ENCODE data around the gene SH3RF1. TPM values are rescaled to one million over a fixed set of nuclear protein-coding genes. Genes with fewer than 3 reads are reported as not detected.

SH3RF1 gene
- total RNA-seq, 1 experiment from 2014 or later, result 59.5 TPM

DNA sequence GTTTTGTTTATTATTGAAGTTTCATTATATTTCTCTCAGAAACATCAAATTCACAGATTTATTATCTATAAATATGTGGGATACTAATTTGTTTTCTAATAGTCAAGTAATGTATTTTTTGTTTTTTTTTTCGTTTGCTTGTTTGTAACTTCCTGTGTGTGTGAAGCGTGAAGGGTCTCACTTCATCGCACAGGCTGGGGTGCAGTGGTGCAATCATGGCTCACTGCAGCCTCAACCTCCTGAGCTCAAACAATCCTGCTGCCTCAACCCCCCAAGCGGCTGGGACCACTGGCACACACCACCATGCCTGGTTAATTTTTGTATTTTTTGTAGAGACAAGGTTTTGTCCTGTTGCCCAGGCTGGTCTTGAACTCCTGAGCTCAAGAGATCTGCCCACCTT, 55.1 kb downstream of the SH3RF1 start:
- CTCF ChIA-PET, result no interaction called here
- Histone ChIP-seq H3K79me2 (ENCODE audit: insufficient read depth, low read length) (peaks cover 89% of the 10 kb centered on the region), H3K4me3 (replicated peaks in 1 of 2; ENCODE audit: low read depth in 1 of 2, low read length in 2 of 2) (no peak overlapping the region)

More for the DNA sequence above, 55.1 kb downstream of the SH3RF1 start:
- Histone ChIP-seq H3K4me1 (ENCODE audit: control insufficient read depth in 1 of 2, insufficient read depth in 2 of 2, low read length in 2 of 2) (peaks cover 0 to 5% of the 10 kb centered on the region in 2 experiments; a peak in 1 of 4 replicates), H3K27ac (ENCODE audit: low read depth, low read length) (no peak overlapping the region), H3K4me2 (ENCODE audit: low read length) (no peak overlapping the region), H3K9me2 (ENCODE audit: insufficient read depth) (no peaks in the 10 kb centered on the region), H2AFZ (ENCODE audit: low read depth, low read length, poor library complexity, severe bottlenecking) (no peak overlapping the region), H3K9ac (ENCODE audit: low read length) (no peak overlapping the region), H3K27me3 (ENCODE audit: insufficient read depth, low read length) (no peaks in the 10 kb centered on the region), H4K20me1 (ENCODE audit: insufficient read depth) (no peaks in the 10 kb centered on the region), H3K9me3 (ENCODE audit: control insufficient read depth in 1 of 2, insufficient read depth in 1 of 2, low read depth in 1 of 2, low read length in 2 of 2) (peaks cover 0 to 16% of the 10 kb centered on the region in 2 experiments; a peak in 1 of 4 replicates), H3K36me3 (ENCODE audit: control insufficient read depth in 1 of 2, insufficient read depth in 2 of 2, low read length in 2 of 2) (peaks cover 0 to 18% of the 10 kb centered on the region in 2 experiments; a peak in 1 of 4 replicates)
- intact Hi-C loops (cut with micrococcal nuclease), result no loop called here
- no TSS peak for BruUV-seq (replicated peaks)
- RAD21 ChIA-PET (ENCODE audit: low non-redundant PET in 1 of 2, low total read pairs in 2 of 2, uncharacterized antibody in 2 of 2, unreplicated experiment in 2 of 2), result no interaction called here
- DNase-seq (ENCODE audit: low read depth, low spot score), result no peak
- ATAC-seq, result no peak
- POLR2A ChIA-PET, result no interaction called here
- TF ChIP-seq, protein P1, sequence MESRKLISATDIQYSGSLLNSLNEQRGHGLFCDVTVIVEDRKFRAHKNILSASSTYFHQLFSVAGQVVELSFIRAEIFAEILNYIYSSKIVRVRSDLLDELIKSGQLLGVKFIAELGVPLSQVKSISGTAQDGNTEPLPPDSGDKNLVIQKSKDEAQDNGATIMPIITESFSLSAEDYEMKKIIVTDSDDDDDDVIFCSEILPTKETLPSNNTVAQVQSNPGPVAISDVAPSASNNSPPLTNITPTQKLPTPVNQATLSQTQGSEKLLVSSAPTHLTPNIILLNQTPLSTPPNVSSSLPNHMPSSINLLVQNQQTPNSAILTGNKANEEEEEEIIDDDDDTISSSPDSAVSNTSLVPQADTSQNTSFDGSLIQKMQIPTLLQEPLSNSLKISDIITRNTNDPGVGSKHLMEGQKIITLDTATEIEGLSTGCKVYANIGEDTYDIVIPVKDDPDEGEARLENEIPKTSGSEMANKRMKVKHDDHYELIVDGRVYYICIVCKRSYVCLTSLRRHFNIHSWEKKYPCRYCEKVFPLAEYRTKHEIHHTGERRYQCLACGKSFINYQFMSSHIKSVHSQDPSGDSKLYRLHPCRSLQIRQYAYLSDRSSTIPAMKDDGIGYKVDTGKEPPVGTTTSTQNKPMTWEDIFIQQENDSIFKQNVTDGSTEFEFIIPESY (IDR thresholded peaks at IDR 0.05; ENCODE audit: extremely low read depth, insufficient replicate concordance, low read length), result no peak
- TF ChIP-seq ELF1 (IDR thresholded peaks at IDR 0.05; ENCODE audit: borderline replicate concordance, low read depth) (no peak), TCF7L2 (IDR thresholded peaks at IDR 0.05; ENCODE audit: borderline replicate concordance, extremely low read depth, insufficient read depth, insufficient read length) (no peak), POLR2AphosphoS5 (IDR thresholded peaks at IDR 0.05; ENCODE audit: low read depth, low read length) (no peak), EGR1 (IDR thresholded peaks at IDR 0.05; ENCODE audit: low read depth) (no peak)
- TF ChIP-seq, protein P2, sequence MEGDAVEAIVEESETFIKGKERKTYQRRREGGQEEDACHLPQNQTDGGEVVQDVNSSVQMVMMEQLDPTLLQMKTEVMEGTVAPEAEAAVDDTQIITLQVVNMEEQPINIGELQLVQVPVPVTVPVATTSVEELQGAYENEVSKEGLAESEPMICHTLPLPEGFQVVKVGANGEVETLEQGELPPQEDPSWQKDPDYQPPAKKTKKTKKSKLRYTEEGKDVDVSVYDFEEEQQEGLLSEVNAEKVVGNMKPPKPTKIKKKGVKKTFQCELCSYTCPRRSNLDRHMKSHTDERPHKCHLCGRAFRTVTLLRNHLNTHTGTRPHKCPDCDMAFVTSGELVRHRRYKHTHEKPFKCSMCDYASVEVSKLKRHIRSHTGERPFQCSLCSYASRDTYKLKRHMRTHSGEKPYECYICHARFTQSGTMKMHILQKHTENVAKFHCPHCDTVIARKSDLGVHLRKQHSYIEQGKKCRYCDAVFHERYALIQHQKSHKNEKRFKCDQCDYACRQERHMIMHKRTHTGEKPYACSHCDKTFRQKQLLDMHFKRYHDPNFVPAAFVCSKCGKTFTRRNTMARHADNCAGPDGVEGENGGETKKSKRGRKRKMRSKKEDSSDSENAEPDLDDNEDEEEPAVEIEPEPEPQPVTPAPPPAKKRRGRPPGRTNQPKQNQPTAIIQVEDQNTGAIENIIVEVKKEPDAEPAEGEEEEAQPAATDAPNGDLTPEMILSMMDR (IDR thresholded peaks at IDR 0.05 in 2 of 3, conservative IDR thresholded peaks at IDR 0.05 in 1 of 3; ENCODE audit: borderline replicate concordance in 1 of 3, insufficient read depth in 1 of 3, low read depth in 2 of 3, low read length in 2 of 3), result no peak
